WTC11 (cell line): ENCODE measurements around the gene ARL13A.

Experiments
- CTCF ChIP-seq: fragments of 200-600 bp; IDR thresholded peaks from 2 replicates; pipeline ENCODE4 v1.8.0; 2022; ENCODE audit warnings: antibody characterized with exemption
- ETV6 ChIP-seq: sonication (generic); formaldehyde crosslinking; IDR thresholded peaks from 2 replicates; pipeline ENCODE4 v1.8.1; 2022; ENCODE audit warnings: mild to moderate bottlenecking, missing genetic modification reagents
- FOXK1 ChIP-seq: sonication (generic); formaldehyde crosslinking; IDR thresholded peaks from 2 replicates; pipeline ENCODE4 v1.8.0; 2022; ENCODE audit warnings: mild to moderate bottlenecking, moderate library complexity, missing genetic modification reagents
- MYBL2 ChIP-seq: sonication (generic); formaldehyde crosslinking; IDR thresholded peaks from 2 replicates; pipeline ENCODE4 v1.8.1; 2023; ENCODE audit warnings: mild to moderate bottlenecking, moderate library complexity, missing genetic modification reagents

- no peak for TF ChIP-seq MYBL2 (CRISPR knock-in tag)
- TF ChIP-seq ETV6 (CRISPR knock-in tag) = no peak
- no peak for TF ChIP-seq FOXK1 (CRISPR knock-in tag)
- TF ChIP-seq CTCF = no peak
Observed at GRCh38 chrX:101022020-101022419, 52.5 kb downstream of the ARL13A start.
